Stimulated activated CD8-positive, alpha-beta memory T cell treated with anti-CD3 and anti-CD28 coated beads, Interleukin-12 subunit alpha, Interleukin-12 subunit beta, amount 100 ng/mL, for 24 hours (primary cell): ENCODE measurements around the gene XRN1.
"Not testable (repeated sequence)": the region's sequence is repeated elsewhere in the genome, so short reads cannot be mapped to it uniquely, and the experiment has no call there.

ENCODE experiments used
- DNase-seq: peaks from one replicate; pipeline ENCODE4 v3.0.0-alpha.2; 2020; ENCODE audit errors: extremely low read depth

The XRN1 gene

DNA sequence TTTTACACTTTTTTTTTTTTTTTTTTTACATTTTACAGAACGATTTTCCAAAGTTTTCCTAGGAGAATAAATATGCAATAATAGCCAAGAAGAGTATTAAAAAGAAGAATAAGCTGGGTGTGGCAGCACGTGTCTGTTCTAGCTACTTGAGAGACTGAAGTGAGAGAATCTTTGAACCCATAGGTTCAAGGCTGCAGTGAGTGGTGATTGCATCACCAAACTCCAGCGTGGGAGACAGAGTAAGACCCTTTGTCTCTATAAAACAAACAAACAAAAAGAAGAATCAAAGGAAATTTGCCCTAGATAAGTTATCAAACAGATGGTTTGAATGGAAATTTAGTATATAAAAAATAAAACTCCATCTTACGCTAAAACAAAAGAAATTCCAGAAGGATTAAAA, 13.3 kb downstream of the XRN1 start:
- no peak for DNase-seq

DNA sequence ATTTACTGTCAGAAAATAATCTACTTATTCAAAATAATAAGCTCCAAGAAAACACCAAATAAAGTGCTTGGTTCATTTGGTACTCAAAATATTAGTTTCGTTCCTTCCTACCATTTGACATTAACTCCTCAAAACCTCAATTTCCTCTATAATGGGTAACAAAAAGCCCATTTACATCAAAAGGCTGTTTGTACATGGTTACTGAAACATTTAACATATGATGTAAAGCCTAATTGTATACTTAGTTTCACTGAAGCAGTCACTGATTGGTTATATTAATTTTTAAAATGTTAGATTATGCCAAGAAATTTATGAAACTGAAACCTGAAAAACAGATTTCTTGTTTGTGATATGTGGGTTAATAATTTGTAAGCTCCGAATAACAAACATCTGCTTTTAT, 14.7 kb downstream of the XRN1 start:
- no peak for DNase-seq

DNA sequence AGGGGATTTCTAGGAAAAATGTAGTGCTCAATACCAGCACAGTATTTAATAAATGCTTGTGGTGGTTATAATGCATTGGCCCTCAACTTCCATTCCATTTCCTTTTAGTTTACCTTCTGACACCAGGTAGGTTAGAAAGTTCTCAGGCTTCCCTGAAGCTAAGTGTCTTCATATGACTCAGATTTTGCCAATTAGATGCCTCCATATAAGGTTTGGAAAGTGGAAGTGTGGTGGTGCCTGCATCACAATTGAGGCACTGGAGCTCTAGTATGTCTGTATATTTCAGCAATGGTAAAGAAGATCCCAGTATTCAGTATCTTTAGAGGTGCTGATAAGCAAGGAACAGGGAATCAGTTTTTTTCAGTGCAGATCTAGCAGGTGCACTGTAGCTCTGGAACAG, 18.3 kb downstream of the XRN1 start:
- DNase-seq = no peak

DNA sequence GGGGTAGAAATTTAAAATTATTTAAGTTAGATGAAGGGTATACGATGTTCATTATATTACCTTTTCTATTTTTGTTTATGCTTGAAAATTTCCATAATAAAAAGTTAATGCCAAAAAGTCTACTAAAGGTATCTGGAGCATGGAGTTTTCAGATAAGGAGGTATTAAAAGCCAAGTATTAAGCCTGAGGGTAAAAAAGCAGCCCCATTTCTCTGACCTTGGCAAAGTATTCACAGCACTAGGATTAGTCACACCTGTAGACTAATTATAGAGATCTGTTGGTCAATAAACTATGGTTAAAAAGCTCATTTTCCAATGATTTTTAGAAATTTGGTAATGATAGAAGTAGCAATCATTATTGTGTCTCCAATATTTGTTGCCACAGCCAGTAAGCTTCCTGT, 23.1 kb downstream of the XRN1 start:
- DNase-seq = no peak

DNA sequence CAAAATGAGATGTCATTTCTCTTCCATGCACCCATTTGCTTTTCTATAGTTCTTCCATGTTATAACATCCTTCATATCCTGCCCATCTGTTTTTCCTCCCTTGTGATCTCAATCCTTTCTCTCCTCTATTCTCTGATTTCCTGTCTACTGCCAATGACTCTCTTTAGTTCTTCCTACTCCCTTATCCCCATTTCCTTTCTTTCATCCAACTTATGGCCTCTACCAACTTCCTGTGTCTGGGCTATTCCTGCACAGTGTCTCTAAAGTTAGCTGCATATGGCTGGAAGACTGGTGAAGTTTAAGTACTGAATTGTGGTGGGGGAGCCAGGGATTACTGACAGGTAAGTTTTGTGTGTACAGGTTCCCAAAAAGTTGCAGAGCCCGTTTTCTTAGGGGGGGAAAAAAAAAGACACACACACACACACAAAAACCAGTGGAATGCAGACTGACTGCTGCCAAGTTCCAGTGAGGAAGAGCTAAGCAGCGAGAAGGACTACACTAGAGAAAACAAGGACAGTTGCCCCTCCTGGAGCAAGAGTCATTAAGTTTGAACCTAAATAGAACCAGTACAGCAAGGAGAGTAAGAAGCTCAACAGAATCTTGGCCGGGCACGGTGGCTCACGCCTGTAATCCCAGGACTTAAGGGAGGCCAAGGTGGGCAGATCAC, 28.8 kb downstream of the XRN1 start:
- DNase-seq = no peak

DNA sequence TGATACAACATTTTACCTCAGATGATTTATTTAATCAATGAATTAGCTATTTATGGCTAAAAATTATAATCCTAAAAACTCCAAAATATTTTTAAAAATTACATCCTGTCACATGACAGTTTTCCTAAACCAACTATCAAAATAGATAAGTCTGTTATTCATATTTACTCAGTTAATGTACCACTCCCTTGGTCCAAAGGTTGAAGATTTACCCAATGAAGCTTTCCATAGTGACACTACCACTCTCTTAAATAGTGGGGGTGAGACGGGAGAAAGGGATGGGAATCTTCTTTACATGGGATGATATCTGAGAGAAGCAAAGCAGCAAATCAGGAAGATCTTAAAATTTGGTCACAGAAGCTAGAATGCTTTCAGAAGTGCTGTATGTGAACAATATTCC, 30.5 kb downstream of the XRN1 start:
- no peak for DNase-seq

DNA sequence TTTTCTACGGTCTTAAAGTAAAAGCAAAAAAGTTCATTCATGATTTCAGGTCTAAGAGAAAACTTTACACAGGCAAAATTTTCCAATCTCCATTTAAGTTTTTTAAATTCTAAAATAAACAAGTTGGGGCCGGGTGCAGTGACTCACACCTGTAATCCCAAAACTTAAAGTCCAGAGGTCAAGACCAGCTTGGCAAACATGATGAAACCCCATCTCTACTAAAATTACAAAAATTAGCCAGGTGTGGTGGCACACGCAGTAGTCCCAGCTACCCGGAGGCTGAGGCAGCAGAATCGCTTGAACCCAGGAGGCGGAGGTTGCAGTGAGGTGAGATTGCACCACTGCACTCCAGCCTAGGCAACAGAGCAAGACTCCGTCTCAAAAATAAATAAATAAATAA, 47.3 kb downstream of the XRN1 start:
- DNase-seq = not testable (repeated sequence)

DNA sequence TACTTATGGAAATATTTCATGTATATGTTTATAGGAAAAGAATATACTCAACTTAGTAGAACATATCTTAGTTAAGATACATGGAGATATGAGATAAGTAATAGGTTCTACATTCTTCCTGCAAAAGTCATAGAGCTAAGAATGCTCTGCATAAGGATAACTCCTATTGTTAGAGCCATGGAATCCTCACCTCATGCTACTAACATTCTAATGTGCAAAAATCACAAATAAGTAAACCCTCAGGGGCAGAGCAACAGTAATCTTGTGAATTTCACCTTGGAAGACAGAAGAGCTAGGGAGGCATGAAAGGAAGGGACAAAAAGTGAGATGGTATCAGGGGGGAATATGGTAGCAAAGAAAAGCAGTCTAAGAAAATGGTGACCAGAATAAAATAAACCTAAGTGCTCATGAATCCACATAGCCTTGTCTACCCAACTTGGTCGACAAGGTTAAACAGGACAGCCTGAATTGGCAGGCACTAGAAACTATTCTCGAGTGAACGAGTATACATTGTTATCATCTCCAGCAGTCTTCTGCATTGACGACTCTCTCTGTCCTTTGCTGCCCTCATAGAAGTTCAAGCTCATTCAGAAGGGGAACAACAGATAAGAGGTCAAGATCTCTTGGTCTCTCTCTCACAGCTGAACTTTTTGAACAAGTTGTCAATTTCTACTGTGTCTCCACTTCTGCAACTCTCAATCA, 52.8 kb downstream of the XRN1 start:
- no peak for DNase-seq

DNA sequence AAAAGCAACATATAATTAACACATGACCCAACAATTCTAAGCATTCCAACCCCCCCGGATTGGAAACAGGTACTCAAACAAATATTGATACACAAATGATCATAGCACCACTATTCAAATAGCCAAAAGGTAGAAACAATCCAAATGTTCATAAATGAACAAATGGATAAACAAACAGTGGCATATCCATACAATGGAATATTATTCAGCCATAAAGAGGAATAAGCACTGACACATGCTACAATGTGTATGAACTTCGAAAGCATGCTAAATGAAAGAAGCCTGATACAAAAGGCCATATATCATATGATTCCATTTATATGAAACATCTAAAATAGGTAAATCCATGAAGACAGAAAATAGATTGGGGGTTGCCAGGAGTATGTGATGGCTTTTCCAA, 62.8 kb downstream of the XRN1 start:
- DNase-seq = no peak

DNA sequence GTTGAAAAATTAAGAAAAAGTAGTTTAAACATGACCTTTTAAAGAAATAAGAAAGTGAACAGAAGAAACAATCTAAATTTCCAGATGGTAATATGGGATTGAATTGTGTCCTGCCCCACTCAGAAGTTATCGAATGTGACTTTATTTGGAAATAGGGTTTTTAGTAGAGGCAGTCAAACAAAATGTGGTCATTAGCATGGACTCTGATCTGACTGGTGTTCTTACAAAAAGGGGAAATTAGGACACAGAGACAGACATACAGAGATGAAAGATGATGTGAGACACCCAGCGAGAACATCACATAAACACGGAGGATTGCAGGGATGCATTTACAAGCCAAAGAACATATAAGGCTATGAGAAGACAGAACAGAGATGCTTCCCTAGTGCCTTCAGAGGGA, 73.2 kb downstream of the XRN1 start:
- DNase-seq = no peak

DNA sequence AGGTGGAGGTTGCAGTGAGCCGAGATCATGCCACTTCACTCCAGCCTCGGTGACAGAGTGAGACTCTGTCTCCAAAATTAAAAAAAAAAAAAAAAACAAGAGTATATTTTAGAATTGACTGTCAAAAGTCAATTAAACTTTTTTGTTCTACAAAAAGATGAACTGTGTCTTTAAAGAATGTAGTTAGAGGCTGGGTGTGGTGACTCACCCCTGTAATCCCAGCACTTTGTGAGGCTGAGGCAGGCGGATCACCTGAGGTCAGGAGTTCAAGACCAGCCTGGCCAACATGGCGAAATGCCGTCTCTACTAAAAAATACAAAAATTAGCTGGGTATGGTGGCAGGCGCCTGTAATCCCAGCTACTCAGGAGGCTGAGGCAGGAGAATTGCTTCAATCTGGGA, 78.3 kb downstream of the XRN1 start:
- DNase-seq = not testable (repeated sequence)

DNA sequence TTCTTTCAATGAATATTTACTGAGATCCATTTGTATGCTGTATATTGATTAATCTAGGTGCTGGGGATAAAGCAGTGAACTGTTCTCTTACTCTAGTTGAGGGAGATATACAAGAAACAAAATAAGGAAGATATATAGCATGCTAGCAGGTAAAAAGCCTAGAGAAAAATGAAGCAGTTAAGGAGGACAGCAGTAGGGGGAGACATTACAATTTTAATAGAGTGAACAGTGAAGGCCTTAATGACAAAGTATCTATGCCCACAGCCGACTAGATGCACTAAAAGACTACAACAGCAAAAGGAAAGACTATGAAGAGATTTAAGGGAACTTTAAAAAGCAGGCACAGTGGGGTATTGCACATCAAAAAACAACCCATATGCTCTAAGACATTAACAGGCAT, 81.4 kb downstream of the XRN1 start:
- DNase-seq = no peak

DNA sequence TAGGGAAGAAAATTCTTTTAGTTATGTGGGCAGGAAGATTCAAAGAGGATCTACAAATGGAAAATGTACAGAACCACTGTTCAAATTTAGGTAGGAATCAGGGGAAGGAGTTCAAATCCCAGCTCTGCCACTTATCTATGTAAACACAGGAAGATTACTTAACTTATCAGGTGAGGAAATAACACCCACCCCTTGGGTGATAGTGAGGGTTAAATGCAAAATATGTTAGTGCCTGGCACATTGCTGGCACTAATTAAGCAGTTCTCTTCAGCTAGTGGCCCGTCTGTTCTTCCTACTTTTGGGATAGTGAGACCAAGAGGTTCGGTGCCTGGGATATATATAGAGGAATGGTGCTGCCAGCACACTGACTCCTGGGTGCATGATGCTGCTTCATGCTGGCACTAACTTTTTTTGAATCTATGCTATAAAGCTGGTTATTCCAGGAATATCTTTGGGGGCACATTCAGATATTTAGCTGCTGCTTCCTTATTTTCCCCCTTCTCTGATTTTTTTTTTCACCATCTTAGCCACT, 83.8 kb downstream of the XRN1 start:
- no peak for DNase-seq

DNA sequence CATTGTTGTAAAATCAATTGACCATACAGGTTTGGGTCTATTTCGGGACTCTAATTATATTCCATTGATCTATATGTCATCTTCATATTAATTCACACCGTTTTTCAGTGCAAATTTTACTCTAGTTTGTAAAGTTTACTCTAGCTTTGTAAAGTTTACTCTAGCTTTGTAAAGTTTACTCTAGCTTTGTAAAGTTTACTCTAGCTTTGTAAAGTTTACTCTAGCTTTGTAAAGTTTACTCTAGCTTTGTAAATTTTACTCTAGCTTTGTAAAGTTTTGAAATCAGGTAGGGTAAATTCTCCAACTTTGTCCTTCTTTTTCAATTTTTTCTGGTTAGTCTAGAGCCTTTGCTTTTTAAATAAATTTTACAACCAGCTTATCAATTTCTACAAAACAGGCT, 84.4 kb downstream of the XRN1 start:
- not testable (repeated sequence) for DNase-seq

DNA sequence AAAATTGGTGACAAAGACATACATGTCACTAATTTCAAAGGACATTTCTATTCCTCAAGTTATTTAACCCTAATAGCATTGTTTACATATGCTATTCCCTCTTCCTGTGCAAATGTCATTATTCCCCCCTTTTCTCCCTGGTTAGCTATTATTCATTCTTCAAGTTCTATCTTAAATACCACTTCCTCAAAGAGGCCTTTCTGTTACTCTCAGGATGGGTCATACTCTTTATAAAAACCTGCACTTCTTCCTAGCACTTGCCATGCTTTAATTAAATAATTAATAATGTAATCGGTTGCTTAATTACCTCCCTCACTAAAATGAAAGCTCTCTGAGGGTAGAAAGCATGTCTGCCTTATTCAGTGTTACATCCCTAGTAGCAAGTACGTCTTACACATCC, 88.5 kb downstream of the XRN1 start:
- no peak for DNase-seq

DNA sequence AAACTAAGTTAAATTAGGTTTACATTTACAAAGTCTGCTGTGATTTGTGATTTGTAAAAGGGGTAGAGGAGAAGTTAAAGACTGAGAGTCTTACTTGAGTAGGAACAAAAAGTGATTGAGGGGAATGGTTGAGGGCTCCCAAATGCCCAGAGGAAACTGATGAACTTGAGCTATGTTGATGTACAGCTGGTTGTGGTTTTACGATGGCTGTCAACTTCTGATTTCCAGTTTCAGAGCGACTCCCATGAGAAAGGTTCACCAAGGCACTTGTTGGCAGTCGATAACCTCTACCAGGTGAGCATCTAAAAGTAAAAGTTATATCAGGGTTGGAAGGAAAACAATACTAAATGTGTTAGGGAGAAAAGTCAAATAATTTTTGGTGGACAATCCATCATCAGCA, 91.0 kb downstream of the XRN1 start:
- DNase-seq = no peak

DNA sequence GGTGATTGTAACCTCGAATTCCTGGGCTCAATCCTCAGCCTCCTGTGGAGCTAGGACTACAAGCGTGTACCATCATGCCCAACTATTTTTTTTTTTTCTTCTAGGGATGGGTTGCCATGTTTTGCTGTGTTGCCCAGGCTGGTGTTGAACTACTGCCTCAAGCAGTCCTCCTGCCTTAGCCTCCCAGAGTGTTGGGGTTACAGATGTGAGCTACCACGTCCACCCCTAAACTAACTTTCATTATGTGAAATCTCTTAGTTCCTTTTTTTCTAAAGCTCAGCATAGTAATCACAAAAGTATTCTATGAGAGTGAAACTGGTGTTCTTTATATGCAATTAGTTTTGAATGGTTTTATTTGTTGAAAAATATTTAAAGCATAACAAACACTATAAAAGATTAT, 92.1 kb downstream of the XRN1 start:
- DNase-seq = no peak

DNA sequence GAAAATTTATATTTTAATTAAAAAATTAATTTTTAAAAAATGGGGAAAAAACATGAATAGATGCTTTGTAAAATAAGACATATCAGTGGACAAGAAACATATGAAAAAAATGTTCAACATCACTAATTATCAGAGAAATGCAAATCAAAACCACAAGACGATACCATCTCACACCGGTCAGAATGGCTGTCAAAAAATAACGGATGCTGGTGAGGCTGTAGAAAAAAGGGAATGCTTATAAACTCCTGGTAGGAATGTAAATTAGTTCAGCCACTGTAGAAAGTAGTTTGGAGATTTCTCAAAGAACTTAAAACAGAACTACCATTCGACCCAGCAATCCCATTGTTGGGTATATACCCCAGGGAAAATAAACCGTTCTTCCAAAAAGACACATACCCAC, 93.8 kb downstream of the XRN1 start:
- DNase-seq = no peak

DNA sequence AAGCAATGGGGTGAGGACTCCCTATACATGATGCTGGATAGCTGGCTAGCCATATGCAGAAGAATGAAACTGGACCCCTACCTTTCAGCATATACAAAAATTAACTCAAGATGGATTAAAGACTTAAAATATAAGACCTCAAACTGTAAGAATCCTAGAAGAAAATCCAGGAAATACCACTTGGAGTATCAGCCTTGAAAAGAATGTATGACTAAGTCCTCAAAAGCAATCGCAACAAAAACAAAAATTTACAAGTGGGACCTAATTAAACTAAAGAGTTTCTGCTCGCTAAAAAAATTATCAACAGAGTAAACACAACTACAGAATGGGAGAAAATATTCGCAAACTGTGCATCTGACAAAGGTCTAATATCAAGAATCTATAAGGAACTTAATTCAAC, 94.3 kb downstream of the XRN1 start:
- DNase-seq = no peak

DNA sequence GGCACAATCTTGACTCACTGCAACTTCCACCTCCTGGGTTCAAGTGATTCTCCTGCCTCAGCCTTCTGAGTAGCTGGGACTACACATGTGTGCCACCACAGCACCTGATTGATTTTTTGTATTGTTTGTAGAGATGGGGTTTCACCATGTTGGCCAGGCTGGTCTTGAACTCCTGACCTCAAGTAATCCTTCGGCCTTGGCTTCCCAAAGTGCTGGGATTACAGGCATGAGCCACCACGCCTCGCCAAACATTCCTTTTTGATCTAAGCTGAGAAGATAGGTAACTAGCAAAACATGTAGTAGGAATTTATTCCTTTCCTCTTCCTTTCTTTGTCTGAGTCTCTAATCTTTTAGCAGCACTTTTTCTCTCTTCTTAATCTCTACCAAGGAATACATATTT, 95.1 kb downstream of the XRN1 start:
- not testable (repeated sequence) for DNase-seq

DNA sequence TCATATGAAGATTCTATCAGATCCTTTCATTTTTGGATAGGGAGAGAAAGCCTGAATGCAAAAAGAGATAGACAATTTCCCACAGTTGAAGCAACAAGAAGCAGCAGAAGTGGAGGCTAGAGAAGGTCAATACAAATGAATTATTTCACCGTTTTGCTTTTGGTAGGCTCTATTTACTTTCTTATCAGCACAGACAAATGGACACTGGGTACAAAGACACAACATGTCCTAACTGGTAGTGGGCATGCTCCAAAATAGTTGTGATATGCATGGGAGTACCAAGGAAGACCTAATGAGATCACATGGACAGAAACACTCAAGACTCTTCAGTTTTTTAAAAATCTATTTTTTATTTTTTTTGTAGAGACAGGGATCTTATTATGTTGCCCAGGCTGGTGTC, 99.4 kb downstream of the XRN1 start:
- no peak for DNase-seq

DNA sequence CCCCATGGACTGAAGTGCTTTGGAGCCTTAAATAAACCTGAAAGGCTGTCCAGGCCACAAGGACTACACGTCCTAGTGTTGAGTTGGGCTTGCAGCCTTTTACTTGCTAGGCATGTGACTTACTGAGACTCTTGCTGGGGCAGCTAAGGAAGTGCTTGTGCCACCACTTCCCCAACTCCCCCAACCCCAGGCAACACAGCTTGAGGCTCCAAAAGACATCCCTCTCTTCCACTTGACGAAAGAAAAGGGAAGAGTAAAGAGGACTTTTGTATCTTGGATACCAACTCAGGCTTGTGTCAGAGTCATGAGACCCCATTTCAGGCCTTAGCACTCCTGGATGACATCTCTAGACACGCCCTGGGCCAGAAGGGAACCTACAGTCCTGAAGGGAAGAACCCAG, 109.8 kb downstream of the XRN1 start:
- DNase-seq = no peak

DNA sequence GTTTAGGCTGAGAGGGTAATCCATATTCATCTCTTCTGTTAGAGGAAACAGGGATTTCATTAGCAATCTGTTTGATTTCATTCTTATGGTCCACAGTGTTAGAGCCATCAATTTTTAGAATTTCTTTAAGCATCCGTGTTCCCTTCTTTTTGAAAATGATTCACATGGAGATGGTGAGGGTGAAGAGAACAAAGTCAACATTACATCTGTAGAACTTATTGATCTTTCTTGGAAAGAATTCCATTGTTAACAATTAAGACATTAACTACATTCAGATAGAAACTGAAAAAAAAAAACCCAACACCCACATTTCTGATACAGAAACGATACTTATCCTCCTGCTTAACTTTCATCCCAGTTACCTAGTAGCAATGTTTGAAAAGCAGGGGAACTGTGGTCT, 115.4 kb downstream of the XRN1 start:
- DNase-seq = no peak
